NT2/D1 (cell line): ENCODE data around the gene HOPX.

ENCODE experiments used
- SUZ12 ChIP-seq: IDR thresholded peaks from 2 replicates; pipeline ENCODE4 v1.6.1; 2011; ENCODE audit not compliant: insufficient read length, insufficient read depth; ENCODE audit errors: extremely low read depth
- YY1 ChIP-seq: IDR thresholded peaks from 2 replicates; pipeline ENCODE4 v1.6.1; 2011; ENCODE audit not compliant: insufficient read length, insufficient read depth
- ZNF274 ChIP-seq: IDR thresholded peaks from 2 replicates; pipeline ENCODE4 v1.6.1; 2011; ENCODE audit warnings: mild to moderate bottlenecking, low read depth, low read length

- no peak for TF ChIP-seq ZNF274
- TF ChIP-seq YY1, result no peak
- peak; percentile 65 for TF ChIP-seq SUZ12
Measured at GRCh38 chr4:56655627-56656345, 25.3 kb downstream of the HOPX start.
